A549 treated with Mapracorat at 1 μM for 4 hours (cell line): ENCODE measurements around the gene CYP4B1. TPM values are rescaled to one million over a fixed set of nuclear protein-coding genes. Genes with fewer than 3 reads are reported as not detected.

ENCODE experiments used
- total RNA-seq: library from RNA; stranded (reverse); fragments of 200-300 nt; extraction: Qiagen RNA extraction; gene quantifications from 5 replicates; pipeline ENCODE4 v1.2.3, GENCODE V29; 2022

The CYP4B1 gene
- total RNA-seq: 0.16 TPM in 1 of 5 replicates, not detected in the others

GRCh38 chr1:46798810-46799209, at the start of gene CYP4B1:
TSS of gene CYP4B1 (plus strand) at chr1:46799046. CDS start at chr1:46799082, 36 bp downstream.

Other genes with a start within 250 kb of the CYP4B1 start
- gene KNCN, start 247.4 kb upstream of the CYP4B1 start, total RNA-seq: not detected in 5 replicates
- 18.3 to 21.3 TPM (median 19.5 TPM) in 5 replicates for gene MKNK1, start 194.8 kb upstream of the CYP4B1 start, total RNA-seq
- gene MOB3C, start 182.2 kb upstream of the CYP4B1 start, total RNA-seq: 3.6 to 4.3 TPM (median 3.9 TPM) in 5 replicates
- 33.6 to 38.2 TPM (median 35.2 TPM) in 5 replicates for gene ATPAF1, start 130.7 kb upstream of the CYP4B1 start, total RNA-seq
- gene TEX38, start 127.2 kb upstream of the CYP4B1 start, total RNA-seq: not detected in 5 replicates
- 21.0 to 27.8 TPM (median 27.3 TPM) in 5 replicates for gene EFCAB14, start 79.9 kb upstream of the CYP4B1 start, total RNA-seq
- gene CYP4A11, start 142.4 kb downstream of the CYP4B1 start, total RNA-seq: not detected in 5 replicates
- 0.07 TPM in 1 of 5 replicates, not detected in the others for gene CYP4X1, start 224.6 kb downstream of the CYP4B1 start, total RNA-seq